Smooth muscle cell (in vitro differentiated cells): ENCODE data around the gene SNTA1. TPM values are rescaled to one million over a fixed set of nuclear protein-coding genes. Genes with fewer than 3 reads are reported as not detected.

Experiments
- DNase-seq: peaks from one replicate; lab custom pipeline; 2025; ENCODE audit not compliant: unreplicated experiment; lab: John Stamatoyannopoulos, UW
- H2AFZ ChIP-seq: fragments of 200-600 bp; sonication (generic); 2 replicates; pipeline ENCODE4 v1.6.0; 2016; ENCODE audit warnings: antibody characterized with exemption, low read depth, mild to moderate bottlenecking
- H3F3A ChIP-seq: fragments of 200-600 bp; sonication (generic); 2 replicates; pipeline ENCODE4 v1.6.0; 2017; ENCODE audit warnings: antibody characterized with exemption, low read depth
- H3K27ac ChIP-seq: fragments of 200-600 bp; sonication (generic); 2 replicates; pipeline ENCODE4 v1.5.1; 2016; ENCODE audit warnings: low read depth, mild to moderate bottlenecking
- H3K27me3 ChIP-seq: fragments of 200-600 bp; sonication (generic); 2 replicates; pipeline ENCODE4 v1.6.1; 2016; ENCODE audit warnings: low read depth, mild to moderate bottlenecking
- H3K36me3 ChIP-seq: fragments of 200-600 bp; sonication (generic); 2 replicates; pipeline ENCODE4 v1.5.1; 2016; ENCODE audit warnings: low read depth
- H3K4me1 ChIP-seq: fragments of 200-600 bp; sonication (generic); 2 replicates; pipeline ENCODE4 v1.5.1; 2016; ENCODE audit warnings: low read depth
- H3K4me2 ChIP-seq: fragments of 200-600 bp; sonication (generic); 2 replicates; pipeline ENCODE4 v1.6.0; 2016; ENCODE audit warnings: mild to moderate bottlenecking
- H3K4me3 ChIP-seq: fragments of 200-600 bp; sonication (generic); 2 replicates; pipeline ENCODE4 v1.5.1; 2016; ENCODE audit warnings: mild to moderate bottlenecking
- H3K79me2 ChIP-seq: fragments of 200-600 bp; sonication (generic); 2 replicates; pipeline ENCODE4 v1.6.0; 2016; ENCODE audit warnings: low read depth, mild to moderate bottlenecking
- H3K9ac ChIP-seq: fragments of 200-600 bp; sonication (generic); 2 replicates; pipeline ENCODE4 v1.6.0; 2016; ENCODE audit warnings: low read depth
- H3K9me3 ChIP-seq: fragments of 200-600 bp; sonication (generic); replicated peaks from 2 replicates; pipeline ENCODE4 v1.5.1; 2016; ENCODE audit warnings: low read depth
- H4K20me1 ChIP-seq: fragments of 200-600 bp; sonication (generic); 2 replicates; pipeline ENCODE4 v1.6.0; 2016; ENCODE audit warnings: low read depth
- CTCF ChIP-seq: fragments of 200-600 bp; sonication (generic); IDR thresholded peaks from 2 replicates; pipeline ENCODE4 v1.5.1; 2017; ENCODE audit warnings: borderline replicate concordance, mild to moderate bottlenecking, antibody characterized with exemption; ENCODE audit not compliant: insufficient read depth, poor library complexity, severe bottlenecking
- WGBS: methylation state at CpG from one replicate; pipeline ENCODE4 v1.1.7; 2016; ENCODE audit warnings: low lambda C conversion rate; 5-methylcytosine and 5-hydroxymethylcytosine counted together
- polyA plus RNA-seq: library from polyadenylated mRNA; unstranded; fragments of >200 nt; fragmentation: Nextera tagmentation; extraction: Ambion mirVana; gene quantifications from 2 replicates; pipeline ENCODE4 v1.2.1, GENCODE V29; 2016
- total RNA-seq: library from RNA; depleted of rRNA; stranded (reverse); fragments of >200 nt; gene quantifications from 2 replicates; pipeline ENCODE4 v1.2.3, GENCODE V29; 2014

SNTA1 gene
- total and polyA plus RNA-seq, 2 experiments from 2014 or later: 39.2 to 58.2 TPM

GRCh38 chr20:33410081-33410742 lies 33.4 kb downstream of the SNTA1 start:
- H3K27ac ChIP-seq: no peak overlapping the region
- no peaks in the 10 kb centered on the region for H3K27me3 ChIP-seq
- H3K4me2 ChIP-seq: no peak overlapping the region
- no peaks in the 10 kb centered on the region for H3K79me2 ChIP-seq
- H4K20me1 ChIP-seq: no peaks in the 10 kb centered on the region
- H2AFZ ChIP-seq: no peak overlapping the region
- no peaks in the 10 kb centered on the region for H3K36me3 ChIP-seq
- H3K9ac ChIP-seq: no peak overlapping the region
- no peaks in the 10 kb centered on the region for H3K9me3 ChIP-seq
- WGBS: 96% methylated on average over 15 of the region's 15 CpGs
- no peaks in the 10 kb centered on the region for H3K4me1 ChIP-seq
- no peak overlapping the region for H3K4me3 ChIP-seq
- no peak for TF ChIP-seq CTCF
- no peaks in the 10 kb centered on the region for H3F3A ChIP-seq
- DNase-seq: no peak

GRCh38 chr20:33408716-33409654 lies 34.6 kb downstream of the SNTA1 start:
- no peak overlapping the region for H3K9ac ChIP-seq
- H3K27me3 ChIP-seq: no peaks in the 10 kb centered on the region
- no peak overlapping the region for H3K4me2 ChIP-seq
- H2AFZ ChIP-seq: no peak overlapping the region
- no peak for TF ChIP-seq CTCF
- DNase-seq: no peak
- H3K4me1 ChIP-seq: no peaks in the 10 kb centered on the region
- WGBS: 91% methylated on average over 18 of the region's 18 CpGs
- no peak overlapping the region for H3K4me3 ChIP-seq
- H3K27ac ChIP-seq: no peak overlapping the region
- no peaks in the 10 kb centered on the region for H3F3A ChIP-seq
- no peaks in the 10 kb centered on the region for H3K79me2 ChIP-seq
- H4K20me1 ChIP-seq: no peaks in the 10 kb centered on the region
- no peaks in the 10 kb centered on the region for H3K9me3 ChIP-seq
- no peaks in the 10 kb centered on the region for H3K36me3 ChIP-seq

- Histone ChIP-seq H3K79me2 (no peaks in the 10 kb centered on the region), H3K4me1 (no peaks in the 10 kb centered on the region), H3K27me3 (no peaks in the 10 kb centered on the region), H3K9ac (no peak overlapping the region), H3K27ac (no peak overlapping the region), H3K9me3 (no peaks in the 10 kb centered on the region), H3F3A (no peaks in the 10 kb centered on the region), H4K20me1 (no peaks in the 10 kb centered on the region), H3K4me2 (no peak overlapping the region), H3K36me3 (no peaks in the 10 kb centered on the region), H2AFZ (no peak overlapping the region), H3K4me3 (no peak overlapping the region)
- TF ChIP-seq CTCF: no peak
- 96% methylated on average over 12 of the region's 12 CpGs for WGBS
- DNase-seq: no peak
Measured at GRCh38 chr20:33408313-33408712, 35.2 kb downstream of the SNTA1 start.
